Measurements from ENCODE around the gene BATF3. TPM values are rescaled to one million over a fixed set of nuclear protein-coding genes. Genes with fewer than 3 reads are reported as not detected.
"Not testable (repeated sequence)": the region's sequence is repeated elsewhere in the genome, so short reads cannot be mapped to it uniquely, and the experiment has no call there.

BATF3 gene
- total RNA-seq, 2 experiments from 2014 or later, result 146 to 148 TPM

- ChIA-PET POLR2A (no interaction called here), CTCF (interaction anchor here (0.9 to 3.9 kb wide), 2 partner anchors 15 to 192 kb away, joined by 3 to 15 read pairs; no protein-coding TSS in a partner anchor)
Observed at GRCh38 chr1:212650228-212650627, 49.4 kb downstream of the BATF3 start.

GRCh38 chr1:212649020-212649419, 50.6 kb downstream of the BATF3 start:
- CTCF ChIA-PET, result no interaction called here
- POLR2A ChIA-PET, result no interaction called here

GRCh38 chr1:212648431-212648830, 51.2 kb downstream of the BATF3 start:
- POLR2A ChIA-PET, result no interaction called here
- CTCF ChIA-PET, result interaction anchor here (1.0 kb wide), 1 partner anchor 17 kb away, joined by 3 read pairs; no protein-coding TSS in a partner anchor

GRCh38 chr1:212647004-212647403, 52.6 kb downstream of the BATF3 start:
- POLR2A ChIA-PET, result no interaction called here
- CTCF ChIA-PET, result no interaction called here

- ChIA-PET POLR2A (no interaction called here), CTCF (no interaction called here)
Observed at GRCh38 chr1:212646588-212646987, 53.1 kb downstream of the BATF3 start.

- POLR2A ChIA-PET, result no interaction called here
- CTCF ChIA-PET, result interaction anchor here (0.8 kb wide), 1 partner anchor 350 kb away, joined by 3 read pairs; no protein-coding TSS in a partner anchor
Observed at GRCh38 chr1:212645546-212646543, 53.8 kb downstream of the BATF3 start.

GRCh38 chr1:212644866-212645545, 54.6 kb downstream of the BATF3 start:
- POLR2A ChIA-PET, result no interaction called here
- CTCF ChIA-PET, result interaction anchor here (0.8 kb wide), 1 partner anchor 351 kb away, joined by 3 read pairs; no protein-coding TSS in a partner anchor

- ChIA-PET CTCF (interaction anchor here (1.6 kb wide), 1 partner anchor 21 kb away, joined by 8 read pairs; no protein-coding TSS in a partner anchor), POLR2A (no interaction called here)
Observed at GRCh38 chr1:212643877-212644276, 55.8 kb downstream of the BATF3 start.

- POLR2A ChIA-PET, result interaction anchor here (0.6 kb wide), 1 partner anchor 171 kb away, joined by 3 read pairs; no protein-coding TSS in a partner anchor
- CTCF ChIA-PET, result interaction anchor here (0.6 to 2.3 kb wide), 3 partner anchors 23 to 1466 kb away, joined by 3 to 9 read pairs (median 5); no protein-coding TSS in a partner anchor
Observed at GRCh38 chr1:212641956-212642355, 57.7 kb downstream of the BATF3 start.

GRCh38 chr1:212640223-212640878, 59.3 kb downstream of the BATF3 start:
- ChIA-PET CTCF (interaction anchor here (2.3 kb wide), 1 partner anchor 25 kb away, joined by 9 read pairs; no protein-coding TSS in a partner anchor), POLR2A (no interaction called here)

GRCh38 chr1:212639524-212639923, 60.1 kb downstream of the BATF3 start:
- CTCF ChIA-PET, result interaction anchor here (2.3 kb wide), 1 partner anchor 26 kb away, joined by 9 read pairs; no protein-coding TSS in a partner anchor

GRCh38 chr1:212638492-212639151, 61.0 kb downstream of the BATF3 start:
- POLR2A ChIA-PET, result no interaction called here
- CTCF ChIA-PET, result no interaction called here

More at GRCh38 chr1:212639524-212639923, 60.1 kb downstream of the BATF3 start:
- POLR2A ChIA-PET, result not testable (repeated sequence)

- CTCF ChIA-PET, result no interaction called here
- POLR2A ChIA-PET, result no interaction called here
Observed at GRCh38 chr1:212637902-212638301, 61.7 kb downstream of the BATF3 start.

Other genes with a start within 250 kb of the BATF3 start
- gene ATF3, start 91.1 kb downstream of the BATF3 start, total RNA-seq, result 10 to 100 TPM; 38.6 to 38.9 TPM
- 10 to 100 TPM; 40.3 to 40.4 TPM for gene NSL1, start 91.9 kb upstream of the BATF3 start, total RNA-seq
- gene TATDN3, start 92.1 kb upstream of the BATF3 start, total RNA-seq, result 10 to 100 TPM; 15.1 to 16.5 TPM
- gene SPATA45, start 147.8 kb upstream of the BATF3 start, total RNA-seq, result not detected
- 10 to 100 TPM; 16.2 to 18.7 TPM for gene FLVCR1, start 158.4 kb upstream of the BATF3 start, total RNA-seq